ENCODE data around the gene TGFBR1. TPM values are rescaled to one million over a fixed set of nuclear protein-coding genes. Genes with fewer than 3 reads are reported as not detected.

Gene TGFBR1
- total RNA-seq, 2 experiments from 2014 or later: 72.5 to 78.0 TPM

DNA sequence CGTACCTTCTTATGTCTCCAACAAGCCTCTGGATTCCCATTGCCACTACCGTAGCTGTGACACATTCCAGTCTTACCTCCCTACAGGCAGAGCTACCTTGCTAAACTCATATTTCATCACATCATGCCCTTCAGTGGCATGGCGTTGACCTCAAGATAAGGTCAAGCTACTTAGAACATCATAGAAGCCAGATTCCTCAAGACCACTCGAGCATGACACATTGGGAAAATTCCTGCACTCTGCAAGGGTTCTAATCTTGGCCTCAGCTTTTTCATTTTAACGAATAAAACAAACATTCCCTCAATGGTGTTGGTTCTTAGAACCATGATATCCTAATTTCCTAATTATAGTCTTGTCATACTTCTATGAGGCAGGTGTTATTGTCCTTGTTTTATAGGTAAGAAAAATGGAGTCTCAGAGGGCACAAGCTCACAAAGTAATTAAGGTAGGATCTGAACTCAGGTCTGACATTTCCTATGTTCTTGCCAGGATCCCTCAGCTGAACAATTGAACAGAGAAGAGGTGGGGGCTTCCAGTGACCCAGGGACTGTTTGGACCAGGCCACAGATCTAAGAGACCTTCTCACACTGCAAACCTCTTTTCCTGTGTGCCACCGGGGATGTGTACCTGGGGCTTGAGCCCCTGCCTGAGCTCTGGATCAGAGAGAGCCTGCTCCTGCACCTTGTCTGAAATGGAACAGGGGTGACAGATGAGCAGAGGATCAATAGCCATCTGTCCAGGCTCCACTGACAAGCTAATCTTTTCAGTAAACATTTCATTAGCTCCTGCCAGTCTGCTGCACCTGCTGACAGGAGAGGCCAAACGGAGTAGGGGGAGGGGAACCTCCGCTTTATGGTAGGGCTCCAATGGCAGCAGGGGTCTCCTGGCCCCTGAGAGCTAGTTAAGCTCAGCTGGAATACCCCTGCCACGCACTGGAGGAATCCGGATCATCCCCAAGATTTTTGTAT lies 67.5 kb downstream of the TGFBR1 start:
- no peak for ATAC-seq
- H3K27ac Mint-ChIP-seq: no peak overlapping the region
- H3K9me3 Mint-ChIP-seq (ENCODE audit: low read depth): no peaks in the 10 kb centered on the region
- CTCF ChIA-PET: interaction anchor here (2.3 kb wide), 2 partner anchors 9 to 12 kb away, joined by 10 to 12 read pairs; no protein-coding TSS in a partner anchor
- no peak overlapping the region for H3K4me3 Mint-ChIP-seq
- no peak for DNase-seq
- H3K27me3 Mint-ChIP-seq: no peaks in the 10 kb centered on the region
- peaks cover 44% of the 10 kb centered on the region for H3K4me1 Mint-ChIP-seq
- no peaks in the 10 kb centered on the region for H3K36me3 Mint-ChIP-seq

- ATAC-seq: peak; percentile 57
- Mint-ChIP-seq H3K4me3 (no peak overlapping the region), H3K9me3 (ENCODE audit: low read depth) (no peaks in the 10 kb centered on the region), H3K36me3 (no peaks in the 10 kb centered on the region), H3K27me3 (no peaks in the 10 kb centered on the region), H3K4me1 (peaks cover 33% of the 10 kb centered on the region), H3K27ac (no peak overlapping the region)
- no peak for DNase-seq
- CTCF ChIA-PET: interaction anchor here (0.7 to 2.3 kb wide), 3 partner anchors 10 to 1159 kb away, joined by 3 to 12 read pairs (median 10); no protein-coding TSS in a partner anchor
Observed at GRCh38 chr9:99173570-99174504, 68.9 kb downstream of the TGFBR1 start.

- ATAC-seq: no peak
- Mint-ChIP-seq H3K9me3 (ENCODE audit: low read depth) (no peaks in the 10 kb centered on the region), H3K36me3 (peaks cover 3% of the 10 kb centered on the region), H3K27me3 (no peaks in the 10 kb centered on the region), H3K4me3 (no peak overlapping the region), H3K4me1 (peaks cover 57% of the 10 kb centered on the region), H3K27ac (no peak overlapping the region)
- CTCF ChIA-PET: interaction anchor here (0.9 to 1.9 kb wide), 5 partner anchors 8 to 55 kb away, joined by 4 to 10 read pairs (median 5); no protein-coding TSS in a partner anchor
- no peak for DNase-seq
Observed at GRCh38 chr9:99176527-99177013, 71.7 kb downstream of the TGFBR1 start.

DNA sequence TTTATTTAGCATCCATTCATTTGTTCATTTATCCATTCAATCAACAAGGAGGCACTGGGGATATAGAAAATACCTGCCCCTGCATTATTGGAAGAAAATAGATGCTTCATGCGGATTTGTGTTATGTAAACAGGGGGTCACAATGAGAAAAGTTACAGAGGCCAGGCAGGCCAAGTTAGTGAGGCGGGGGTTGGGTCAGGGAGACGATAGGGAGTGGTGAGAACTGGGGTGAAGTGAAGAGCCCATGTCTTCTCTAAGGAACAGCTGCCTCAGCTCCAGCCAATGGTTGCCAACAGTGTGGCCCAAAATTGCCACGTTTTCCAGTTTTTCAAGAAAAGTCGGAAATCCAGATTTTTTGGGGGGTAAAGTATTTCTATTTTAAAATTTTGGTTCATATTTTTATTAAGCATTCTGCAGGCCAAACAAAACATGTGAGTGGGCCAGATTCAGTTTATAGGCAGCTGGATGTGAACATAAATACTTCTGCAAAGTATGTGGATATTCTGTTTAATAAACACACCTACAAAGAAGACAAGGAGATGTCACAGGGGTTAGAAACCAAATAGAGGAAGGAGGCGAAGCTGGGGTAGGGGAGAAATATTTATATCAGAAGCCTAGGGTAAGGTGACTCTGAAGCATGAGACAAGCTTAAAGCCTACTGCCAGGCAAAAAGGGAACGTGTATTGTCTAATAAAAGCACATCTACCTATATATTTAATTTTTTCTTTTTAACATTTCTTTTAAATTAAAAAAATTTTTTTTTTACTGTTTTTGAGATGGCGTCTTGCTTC lies 72.9 kb downstream of the TGFBR1 start:
- Mint-ChIP-seq H3K27ac (no peak overlapping the region), H3K27me3 (no peaks in the 10 kb centered on the region), H3K36me3 (peaks cover 3% of the 10 kb centered on the region), H3K4me3 (no peak overlapping the region), H3K4me1 (peaks cover 68% of the 10 kb centered on the region), H3K9me3 (ENCODE audit: low read depth) (no peaks in the 10 kb centered on the region)
- DNase-seq: no peak
- no peak for ATAC-seq
- CTCF ChIA-PET: interaction anchor here (0.6 to 1.8 kb wide), 6 partner anchors 10 to 417 kb away, joined by 3 to 5 read pairs (median 4); no protein-coding TSS in a partner anchor

DNA sequence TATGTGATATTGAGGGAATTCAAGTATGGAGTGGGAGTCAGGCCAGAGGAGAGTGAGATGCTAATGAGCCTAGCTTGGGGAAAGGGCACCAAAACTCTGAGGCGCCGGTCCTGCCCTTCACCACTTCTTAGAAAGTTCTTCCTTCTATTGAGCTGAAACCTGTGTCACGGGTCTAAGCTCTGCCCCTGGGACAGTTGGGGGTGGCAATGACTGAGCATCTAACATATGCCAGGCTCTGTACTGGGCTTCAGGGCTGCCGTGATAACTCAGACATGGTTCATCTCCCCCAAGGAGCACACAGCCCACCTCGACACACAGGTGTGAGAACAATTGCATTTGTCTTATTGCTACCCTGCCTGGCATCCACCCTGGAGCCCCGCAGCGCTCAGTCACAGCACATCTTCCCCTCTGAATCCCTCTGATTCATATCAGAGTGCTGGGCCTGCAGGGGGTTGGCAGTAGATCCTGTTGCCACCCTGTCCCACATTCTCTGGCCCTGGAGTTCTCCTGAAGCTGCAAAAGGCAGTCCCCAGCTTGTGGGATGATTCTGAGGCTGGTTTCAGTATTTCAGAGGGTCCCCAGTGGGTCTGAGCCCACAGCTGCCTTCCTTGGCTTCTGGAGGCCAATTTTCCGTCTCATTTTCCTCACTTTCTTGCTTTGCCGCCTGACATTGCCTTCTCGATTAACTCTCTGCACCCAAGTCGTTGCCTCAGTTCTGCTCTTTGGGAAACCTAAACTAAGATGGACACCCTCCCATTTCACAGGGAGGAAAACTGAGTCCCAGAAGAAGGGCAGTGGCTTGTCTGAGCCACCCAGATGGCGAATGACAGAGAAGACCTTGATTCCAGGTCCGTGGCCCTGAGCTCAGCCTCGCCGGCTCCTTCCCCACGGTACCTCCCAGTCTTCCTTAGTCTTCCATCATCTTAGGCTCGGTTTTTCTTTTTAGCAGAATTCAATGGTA lies 74.3 kb downstream of the TGFBR1 start:
- peaks cover 3% of the 10 kb centered on the region for H3K36me3 Mint-ChIP-seq
- CTCF ChIA-PET: interaction anchor here (0.6 to 1.8 kb wide), 3 partner anchors 15 to 415 kb away, joined by 3 to 4 read pairs (median 4); no protein-coding TSS in a partner anchor
- H3K9me3 Mint-ChIP-seq (ENCODE audit: low read depth): no peaks in the 10 kb centered on the region
- no peak for ATAC-seq
- no peaks in the 10 kb centered on the region for H3K27me3 Mint-ChIP-seq
- H3K27ac Mint-ChIP-seq: no peak overlapping the region
- H3K4me1 Mint-ChIP-seq: peaks cover 70% of the 10 kb centered on the region
- no peak for DNase-seq
- H3K4me3 Mint-ChIP-seq: no peak overlapping the region

- ATAC-seq (peak; percentile 64), DNase-seq (no peak)
- peaks cover 76% of the 10 kb centered on the region for H3K4me1 Mint-ChIP-seq
- CTCF ChIA-PET: no interaction called here
- H3K36me3 Mint-ChIP-seq: peaks cover 3% of the 10 kb centered on the region
- H3K27me3 Mint-ChIP-seq: no peaks in the 10 kb centered on the region
- H3K4me3 Mint-ChIP-seq: no peak overlapping the region
- H3K9me3 Mint-ChIP-seq (ENCODE audit: low read depth): no peaks in the 10 kb centered on the region
- H3K27ac Mint-ChIP-seq: peak overlapping the region; percentile 71
Observed at GRCh38 chr9:99180199-99180598, 75.3 kb downstream of the TGFBR1 start.

GRCh38 chr9:99180662-99181061 lies 75.7 kb downstream of the TGFBR1 start:
- H3K4me1 Mint-ChIP-seq: peaks cover 74% of the 10 kb centered on the region
- peak overlapping the region; percentile 71 for H3K27ac Mint-ChIP-seq
- DNase-seq (no peak), ATAC-seq (peak; percentile 9)
- CTCF ChIA-PET: interaction anchor here (6.1 kb wide), 1 partner anchor 14 kb away, joined by 38 read pairs; no protein-coding TSS in a partner anchor
- peaks cover 3% of the 10 kb centered on the region for H3K36me3 Mint-ChIP-seq
- no peak overlapping the region for H3K4me3 Mint-ChIP-seq
- H3K9me3 Mint-ChIP-seq (ENCODE audit: low read depth): no peaks in the 10 kb centered on the region
- no peaks in the 10 kb centered on the region for H3K27me3 Mint-ChIP-seq

DNA sequence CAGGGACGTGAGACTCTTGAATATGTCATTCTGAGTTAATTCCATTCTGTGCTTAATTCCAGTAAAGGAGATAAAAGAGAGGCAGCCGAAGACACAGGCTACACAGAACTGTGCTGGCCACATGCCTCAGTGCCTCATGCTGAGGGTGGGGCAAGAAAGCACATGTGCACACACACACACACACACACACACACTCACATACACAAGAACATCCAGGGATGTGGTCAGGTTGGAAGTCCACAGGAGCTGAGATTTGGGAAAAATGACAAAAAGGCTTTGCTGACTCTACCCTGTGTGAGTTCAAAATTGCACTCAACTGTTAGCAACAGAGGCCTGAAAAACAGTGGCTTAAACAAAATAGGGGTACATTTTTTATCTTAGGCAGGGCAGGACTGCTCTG lies 76.3 kb downstream of the TGFBR1 start:
- H3K27ac Mint-ChIP-seq: peak overlapping the region; percentile 71
- no peaks in the 10 kb centered on the region for H3K27me3 Mint-ChIP-seq
- H3K36me3 Mint-ChIP-seq: peaks cover 3% of the 10 kb centered on the region
- H3K4me1 Mint-ChIP-seq: peaks cover 74% of the 10 kb centered on the region
- no peaks in the 10 kb centered on the region for H3K9me3 Mint-ChIP-seq (ENCODE audit: low read depth)
- H3K4me3 Mint-ChIP-seq: no peak overlapping the region
- ATAC-seq (no peak), DNase-seq (no peak)
- CTCF ChIA-PET: interaction anchor here (0.8 to 6.1 kb wide), 5 partner anchors 12 to 253 kb away, joined by 3 to 38 read pairs (median 7); no protein-coding TSS in a partner anchor

DNA sequence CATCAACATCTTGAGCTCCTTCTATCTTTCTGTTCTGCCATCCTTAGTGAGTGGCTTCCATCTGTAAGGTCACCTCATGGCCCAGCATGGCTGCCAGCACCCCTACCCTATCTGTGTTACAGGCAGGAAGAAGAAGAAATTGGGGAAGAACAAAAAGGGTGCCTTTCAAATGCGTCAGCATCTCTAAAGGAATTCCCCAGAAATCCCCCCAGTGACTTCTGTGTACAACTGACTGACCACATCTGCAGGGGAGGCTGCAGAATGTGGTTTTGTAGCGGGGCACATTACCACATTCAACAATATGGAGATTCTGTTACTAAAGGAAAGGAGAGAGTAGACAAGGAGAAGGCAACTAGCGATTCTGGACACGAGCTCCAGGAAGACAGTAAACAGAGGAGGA lies 76.7 kb downstream of the TGFBR1 start:
- CTCF ChIA-PET: interaction anchor here (0.8 to 6.1 kb wide), 10 partner anchors 11 to 253 kb away, joined by 3 to 38 read pairs (median 4); partner anchors contain the start of gene SEC61B
- ATAC-seq: peak; percentile 27
- no peaks in the 10 kb centered on the region for H3K27me3 Mint-ChIP-seq
- peak overlapping the region; percentile 8 for H3K4me3 Mint-ChIP-seq
- peaks cover 3% of the 10 kb centered on the region for H3K36me3 Mint-ChIP-seq
- DNase-seq: peak; percentile 69
- H3K4me1 Mint-ChIP-seq: peaks cover 70% of the 10 kb centered on the region
- no peaks in the 10 kb centered on the region for H3K9me3 Mint-ChIP-seq (ENCODE audit: low read depth)
- peak overlapping the region; percentile 71 for H3K27ac Mint-ChIP-seq

- peaks cover 71% of the 10 kb centered on the region for H3K4me1 Mint-ChIP-seq
- H3K27ac Mint-ChIP-seq: no peak overlapping the region
- CTCF ChIA-PET: interaction anchor here (0.8 to 6.1 kb wide), 12 partner anchors 11 to 183 kb away, joined by 3 to 38 read pairs (median 4); partner anchors contain the start of gene SEC61B
Observed at GRCh38 chr9:99182356-99182755, 77.4 kb downstream of the TGFBR1 start.

DNA sequence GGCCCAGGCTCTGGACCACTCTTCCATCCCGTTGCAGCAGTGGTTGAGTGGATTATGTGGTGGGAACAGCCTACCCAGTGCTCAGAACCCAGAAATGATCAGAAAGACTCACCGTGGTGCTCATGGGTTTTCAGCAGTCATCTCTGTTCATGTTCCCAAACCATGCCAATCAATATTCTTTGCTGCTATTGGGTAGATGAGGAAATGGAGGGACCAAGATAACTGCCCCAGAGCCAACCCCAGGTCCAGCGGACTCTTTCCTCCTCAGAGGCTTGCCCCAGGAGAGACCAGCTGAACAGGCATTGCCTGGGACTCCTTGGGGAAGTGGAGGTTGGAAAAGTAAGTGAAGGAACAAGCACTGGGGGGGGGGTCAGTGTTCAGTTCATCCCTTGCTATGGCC lies 78.7 kb downstream of the TGFBR1 start:
- CTCF ChIA-PET: interaction anchor here (0.9 to 6.1 kb wide), 11 partner anchors 8 to 1415 kb away, joined by 3 to 38 read pairs (median 4); no protein-coding TSS in a partner anchor
- Mint-ChIP-seq H3K4me1 (peaks cover 69% of the 10 kb centered on the region), H3K27ac (peak overlapping the region; percentile 88), H3K9me3 (ENCODE audit: low read depth) (no peaks in the 10 kb centered on the region), H3K27me3 (no peaks in the 10 kb centered on the region), H3K36me3 (peaks cover 3% of the 10 kb centered on the region), H3K4me3 (no peak overlapping the region)
- no peak for DNase-seq
- ATAC-seq: no peak

More at GRCh38 chr9:99182356-99182755, 77.4 kb downstream of the TGFBR1 start:
- H3K27me3 Mint-ChIP-seq: no peaks in the 10 kb centered on the region
- H3K9me3 Mint-ChIP-seq (ENCODE audit: low read depth): no peaks in the 10 kb centered on the region
- peaks cover 3% of the 10 kb centered on the region for H3K36me3 Mint-ChIP-seq
- H3K4me3 Mint-ChIP-seq: no peak overlapping the region
- no peak for ATAC-seq
- no peak for DNase-seq
